CD8-positive, alpha-beta memory T cell (primary cell): Measurements from ENCODE around the gene PDGFA. TPM values are rescaled to one million over a fixed set of nuclear protein-coding genes. Genes with fewer than 3 reads are reported as not detected.

Source experiments
- CTCF ChIA-PET: fragments of 350-600 bp; sonication (Branson Sonifier 250); formaldehyde crosslinking; loops from one replicate; lab custom pipeline; 2021; ENCODE audit warnings: antibody characterized with exemption; lab: Charles Lee
- POLR2A ChIA-PET: fragments of 350-600 bp; sonication (Branson Sonifier 250); formaldehyde crosslinking; loops from one replicate; lab custom pipeline; 2021; ENCODE audit warnings: antibody characterized with exemption; lab: Charles Lee
- DNase-seq, 5 donors: peaks; one replicate each; pipeline versions ENCODE4 v3.0.0 to v3.0.0-alpha.2; 2020 to 2022; ENCODE audit warnings: mixed read lengths in 1 of 5
- H3K27ac ChIP-seq: one replicate; pipeline ENCODE4 v1.7.0; 2013; ENCODE audit warnings: low read depth, mild to moderate bottlenecking, low read length, moderate library complexity
- H3K27me3 ChIP-seq: 2 replicates; pipeline ENCODE4 v1.7.0; 2013; ENCODE audit warnings: low read length, mild to moderate bottlenecking; ENCODE audit not compliant: insufficient read depth, poor library complexity, severe bottlenecking
- H3K36me3 ChIP-seq: 2 replicates; pipeline ENCODE4 v1.7.0; 2013; ENCODE audit warnings: mild to moderate bottlenecking, low read length, moderate library complexity; ENCODE audit not compliant: insufficient read depth
- H3K4me1 ChIP-seq: 2 replicates; pipeline ENCODE4 v1.7.0; 2013; ENCODE audit warnings: mild to moderate bottlenecking, low read length, moderate library complexity; ENCODE audit not compliant: insufficient read depth
- H3K4me3 ChIP-seq: 2 replicates; pipeline ENCODE4 v1.7.0; 2013; ENCODE audit warnings: mild to moderate bottlenecking, low read length
- H3K9me3 ChIP-seq: 2 replicates; pipeline ENCODE4 v1.7.0; 2013; ENCODE audit warnings: mild to moderate bottlenecking, low read length
- H3K27ac Mint-ChIP-seq, 8 donors: one replicate each; pipeline ENCODE4 v1.8.0; 2020 to 2021; ENCODE audit warnings: mixed read lengths in 8 of 8, mild to moderate bottlenecking in 6 of 8, inconsistent platforms in 3 of 8, moderate library complexity in 3 of 8
- H3K27me3 Mint-ChIP-seq, 2 donors: one replicate each; pipeline ENCODE4 v1.8.0; 2020 to 2021; ENCODE audit warnings: mixed read lengths in 2 of 2, mild to moderate bottlenecking in 1 of 2, moderate library complexity in 1 of 2
- H3K36me3 Mint-ChIP-seq, 3 donors: one replicate each; pipeline ENCODE4 v1.8.0; 2020 to 2021; ENCODE audit warnings: mixed read lengths in 3 of 3, inconsistent platforms in 1 of 3, mild to moderate bottlenecking in 1 of 3
- H3K4me1 Mint-ChIP-seq, 3 donors: one replicate each; pipeline ENCODE4 v1.8.0; 2020 to 2021; ENCODE audit warnings: mixed read lengths in 3 of 3, inconsistent platforms in 1 of 3, mild to moderate bottlenecking in 1 of 3
- H3K4me3 Mint-ChIP-seq, 7 donors: one replicate each; pipeline ENCODE4 v1.8.0; 2020 to 2021; ENCODE audit warnings: mixed read lengths in 7 of 7, mild to moderate bottlenecking in 6 of 7, moderate library complexity in 4 of 7, inconsistent platforms in 2 of 7
- H3K9me3 Mint-ChIP-seq, 5 donors: one replicate each; pipeline ENCODE4 v1.8.0; 2020 to 2022; ENCODE audit warnings: mixed read lengths in 5 of 5, mild to moderate bottlenecking in 3 of 5, moderate library complexity in 2 of 5, inconsistent platforms in 1 of 5
- polyA plus RNA-seq: library from polyadenylated mRNA; unstranded; fragments of 300-500 nt; fragmentation: Illumina TruSeq; gene quantifications from one replicate; pipeline ENCODE4 v1.2.3, GENCODE V29; 2021
- total RNA-seq, 2 experiments: library from RNA; stranded (reverse); gene quantifications; one replicate each; pipeline ENCODE4 v1.2.3, GENCODE V29; 2021

Gene PDGFA
- total and polyA plus RNA-seq, 3 experiments from 2014 or later: 0.68 to 11.9 (median 11.6) TPM

DNA sequence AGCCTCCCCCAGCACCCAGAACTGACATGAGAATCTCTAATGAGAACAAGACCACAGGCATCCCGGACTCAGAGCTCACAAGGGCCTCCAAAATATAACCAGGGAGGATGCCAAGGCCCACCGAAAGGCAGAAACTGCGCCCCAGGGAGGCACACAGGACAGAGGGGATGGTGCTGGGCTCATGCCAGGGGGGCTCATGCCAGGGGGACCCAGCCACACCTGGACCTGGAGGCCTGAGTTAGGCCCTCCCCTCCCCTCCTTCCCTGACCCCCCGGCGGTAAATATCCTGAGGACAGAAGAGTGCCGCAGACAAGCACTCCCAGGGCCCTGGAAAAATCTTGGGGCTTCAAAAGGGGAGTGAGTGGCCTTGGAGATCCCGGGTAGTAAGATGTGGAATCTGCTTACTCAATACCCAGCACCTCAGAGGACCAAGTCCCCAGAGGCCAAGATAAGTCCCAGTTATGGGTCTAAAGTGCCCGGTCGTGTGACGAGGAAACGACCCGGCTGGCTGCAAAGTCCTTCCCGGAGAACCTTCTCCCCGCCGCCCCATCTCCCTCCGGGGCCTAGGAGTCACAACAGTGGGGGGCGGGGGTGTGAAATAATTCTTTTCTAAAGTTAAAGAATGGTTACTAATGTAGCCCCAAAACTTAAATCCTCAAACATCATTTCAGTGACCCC lies 11.9 kb downstream of the PDGFA start:
- Mint-ChIP-seq H3K9me3 (no peaks in the 10 kb centered on the region), H3K27ac (peak overlapping the region in 1 of 8 donors; percentile 60), H3K4me1 (no peaks in the 10 kb centered on the region), H3K36me3 (no peaks in the 10 kb centered on the region), H3K27me3 (no peaks in the 10 kb centered on the region), H3K4me3 (no peak overlapping the region)
- H3K27ac ChIP-seq: no peak overlapping the region
- DNase-seq: no peak
- H3K27me3 ChIP-seq: no peaks in the 10 kb centered on the region
- CTCF ChIA-PET: no interaction called here
- H3K4me3 ChIP-seq: no peak overlapping the region
- no peaks in the 10 kb centered on the region for H3K9me3 ChIP-seq
- no peaks in the 10 kb centered on the region for H3K36me3 ChIP-seq
- H3K4me1 ChIP-seq: no peaks in the 10 kb centered on the region
- POLR2A ChIA-PET: no interaction called here

DNA sequence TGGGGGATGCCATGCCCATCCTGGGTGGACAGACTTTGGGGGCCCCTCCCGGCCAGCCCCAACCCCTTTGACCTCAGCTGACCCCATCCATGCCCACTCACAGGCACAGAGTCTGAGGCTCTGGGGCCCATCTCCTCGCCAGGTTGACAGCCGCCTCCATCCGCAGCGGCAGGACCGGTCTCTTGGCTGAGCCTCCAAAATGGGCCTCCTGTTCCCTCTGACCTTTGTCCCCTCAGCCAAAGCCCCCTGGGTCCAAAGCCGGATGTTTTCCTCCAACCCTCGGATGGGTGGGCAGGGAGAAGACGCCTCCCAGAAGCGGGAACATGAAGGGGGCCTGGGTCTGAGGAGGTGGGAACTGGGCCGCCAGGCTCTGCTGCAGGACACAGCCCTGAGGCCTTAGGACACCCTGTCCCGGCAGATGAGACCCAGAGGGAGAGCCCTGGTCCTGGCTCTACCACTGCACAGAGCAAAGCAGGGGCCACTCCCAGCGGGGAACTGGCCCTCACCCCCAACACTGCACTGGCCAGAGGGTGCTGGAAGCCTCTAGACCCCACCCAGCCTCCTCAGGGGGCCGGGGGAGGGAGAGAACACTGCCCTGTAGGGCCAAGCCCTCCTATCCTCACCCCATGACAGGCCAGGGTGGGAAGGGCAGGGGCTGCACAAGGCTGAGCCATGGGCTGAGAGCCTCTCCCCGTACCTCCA lies 12.6 kb downstream of the PDGFA start:
- Mint-ChIP-seq H3K4me3 (no peak overlapping the region), H3K27ac (peak overlapping the region in 1 of 8 donors; percentile 60)

GRCh38 chr7:506391-506831 lies 13.2 kb downstream of the PDGFA start:
- POLR2A ChIA-PET: no interaction called here
- no peaks in the 10 kb centered on the region for H3K4me1 ChIP-seq
- Mint-ChIP-seq H3K27me3 (no peaks in the 10 kb centered on the region), H3K27ac (no peak overlapping the region), H3K9me3 (no peaks in the 10 kb centered on the region), H3K4me3 (no peak overlapping the region), H3K36me3 (no peaks in the 10 kb centered on the region), H3K4me1 (no peaks in the 10 kb centered on the region)
- H3K27ac ChIP-seq: no peak overlapping the region
- H3K27me3 ChIP-seq: no peaks in the 10 kb centered on the region
- H3K36me3 ChIP-seq: no peaks in the 10 kb centered on the region
- CTCF ChIA-PET: no interaction called here
- no peaks in the 10 kb centered on the region for H3K9me3 ChIP-seq
- no peak overlapping the region for H3K4me3 ChIP-seq
- peak in 1 of 5 donors; percentile 31 for DNase-seq

More for the DNA sequence above, 12.6 kb downstream of the PDGFA start:
- H3K9me3 Mint-ChIP-seq: no peaks in the 10 kb centered on the region
- no peaks in the 10 kb centered on the region for H3K36me3 Mint-ChIP-seq
- H3K27me3 Mint-ChIP-seq: no peaks in the 10 kb centered on the region
- DNase-seq: peak in 1 of 5 donors; percentile 35
- Histone ChIP-seq H3K27me3 (no peaks in the 10 kb centered on the region), H3K9me3 (no peaks in the 10 kb centered on the region), H3K36me3 (no peaks in the 10 kb centered on the region), H3K4me1 (no peaks in the 10 kb centered on the region), H3K27ac (no peak overlapping the region), H3K4me3 (no peak overlapping the region)
- ChIA-PET POLR2A (no interaction called here), CTCF (no interaction called here)
- no peaks in the 10 kb centered on the region for H3K4me1 Mint-ChIP-seq

DNA sequence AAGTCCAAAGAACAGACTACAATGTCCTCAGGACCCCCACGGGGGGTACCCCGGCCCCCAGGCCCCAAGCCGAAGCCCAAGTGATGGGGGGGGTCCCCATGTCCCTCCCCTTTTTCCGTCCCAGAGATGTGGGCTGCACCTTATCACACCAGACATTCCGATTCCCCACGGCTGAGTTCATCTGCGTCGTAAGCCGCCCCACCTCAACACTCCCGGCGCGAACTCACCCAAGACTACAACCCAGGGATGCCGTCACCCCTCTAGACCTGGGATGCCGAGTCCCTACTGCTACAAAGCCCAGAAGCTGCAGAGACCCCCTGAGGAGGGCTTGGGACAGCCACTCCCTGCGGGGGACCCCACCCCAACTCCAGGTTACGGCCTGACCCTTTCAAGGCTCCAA lies 14.5 kb downstream of the PDGFA start:
- POLR2A ChIA-PET: interaction anchor here (0.7 kb wide), 1 partner anchor 235 kb away, joined by 5 read pairs; no protein-coding TSS in a partner anchor
- DNase-seq: peak in 1 of 5 donors; percentile 38
- no peak overlapping the region for H3K4me3 Mint-ChIP-seq
- no peaks in the 10 kb centered on the region for H3K9me3 Mint-ChIP-seq
- no peaks in the 10 kb centered on the region for H3K36me3 ChIP-seq
- no peaks in the 10 kb centered on the region for H3K27me3 Mint-ChIP-seq
- no peak overlapping the region for H3K27ac Mint-ChIP-seq
- H3K27me3 ChIP-seq: no peaks in the 10 kb centered on the region
- H3K27ac ChIP-seq: no peak overlapping the region
- CTCF ChIA-PET: no interaction called here
- H3K9me3 ChIP-seq: no peaks in the 10 kb centered on the region
- H3K4me1 Mint-ChIP-seq: no peaks in the 10 kb centered on the region
- H3K4me1 ChIP-seq: no peaks in the 10 kb centered on the region
- no peaks in the 10 kb centered on the region for H3K36me3 Mint-ChIP-seq
- H3K4me3 ChIP-seq: no peak overlapping the region

- H3K27me3 ChIP-seq: no peaks in the 10 kb centered on the region
- Mint-ChIP-seq H3K4me1 (no peaks in the 10 kb centered on the region), H3K27ac (no peak overlapping the region), H3K4me3 (no peak overlapping the region), H3K36me3 (no peaks in the 10 kb centered on the region), H3K27me3 (no peaks in the 10 kb centered on the region), H3K9me3 (no peaks in the 10 kb centered on the region)
- no peaks in the 10 kb centered on the region for H3K9me3 ChIP-seq
- no peak overlapping the region for H3K4me3 ChIP-seq
- no peak overlapping the region for H3K27ac ChIP-seq
- POLR2A ChIA-PET: no interaction called here
- DNase-seq: peak in 1 of 5 donors; percentile 39
- H3K4me1 ChIP-seq: no peaks in the 10 kb centered on the region
- no peaks in the 10 kb centered on the region for H3K36me3 ChIP-seq
- CTCF ChIA-PET: no interaction called here
Measured at GRCh38 chr7:504221-505111, 15.2 kb downstream of the PDGFA start.

- Mint-ChIP-seq H3K27ac (peak overlapping the region in 1 of 8 donors; percentile 24), H3K4me1 (no peaks in the 10 kb centered on the region), H3K36me3 (no peaks in the 10 kb centered on the region), H3K9me3 (no peaks in the 10 kb centered on the region), H3K27me3 (no peaks in the 10 kb centered on the region), H3K4me3 (no peak overlapping the region)
- Histone ChIP-seq H3K27ac (no peak overlapping the region), H3K36me3 (no peaks in the 10 kb centered on the region), H3K9me3 (no peaks in the 10 kb centered on the region), H3K4me3 (no peak overlapping the region), H3K27me3 (no peaks in the 10 kb centered on the region), H3K4me1 (no peaks in the 10 kb centered on the region)
- ChIA-PET CTCF (no interaction called here), POLR2A (no interaction called here)
- peak in 1 of 5 donors; percentile 26 for DNase-seq
Measured at GRCh38 chr7:503575-504111, 16.0 kb downstream of the PDGFA start.

- no peaks in the 10 kb centered on the region for H3K4me1 ChIP-seq
- no peaks in the 10 kb centered on the region for H3K36me3 Mint-ChIP-seq
- no peaks in the 10 kb centered on the region for H3K27me3 ChIP-seq
- POLR2A ChIA-PET: no interaction called here
- no peak overlapping the region for H3K27ac ChIP-seq
- no peaks in the 10 kb centered on the region for H3K36me3 ChIP-seq
- CTCF ChIA-PET: no interaction called here
- H3K4me3 Mint-ChIP-seq: no peak overlapping the region
- H3K4me3 ChIP-seq: no peak overlapping the region
- no peaks in the 10 kb centered on the region for H3K9me3 ChIP-seq
- H3K27me3 Mint-ChIP-seq: peaks cover 0 to 2% of the 10 kb centered on the region in 2 donors
- H3K27ac Mint-ChIP-seq: no peak overlapping the region
- DNase-seq: peak in 1 of 5 donors; percentile 14
- H3K4me1 Mint-ChIP-seq: peaks cover 0 to 5% (median 5%) of the 10 kb centered on the region in 3 donors
- no peaks in the 10 kb centered on the region for H3K9me3 Mint-ChIP-seq
Measured at GRCh38 chr7:502296-502695, 17.4 kb downstream of the PDGFA start.
